Esophagus squamous epithelium (tissue), 5 donors: Measurements from ENCODE around the gene GSG1. TPM values are rescaled to one million over a fixed set of nuclear protein-coding genes. Genes with fewer than 3 reads are reported as not detected.

Source experiments
- DNase-seq: peaks from one replicate; lab custom pipeline; 2025; lab: John Stamatoyannopoulos, UW
- H3K27ac ChIP-seq, 4 donors: fragments of 200-600 bp; sonication (generic); one replicate each; pipeline ENCODE4 v1.5.1; 2016 to 2019; ENCODE audit warnings: mild to moderate bottlenecking in 1 of 4
- H3K27me3 ChIP-seq, 4 donors: fragments of 200-600 bp; sonication (generic); 1 replicate in 3 of 4; 2 replicates in 1 of 4; pipeline versions ENCODE4 v1.5.1 to v1.6.0; 2017 to 2021; ENCODE audit warnings: antibody characterized with exemption in 1 of 4
- H3K36me3 ChIP-seq, 3 donors: fragments of 200-600 bp; sonication (generic); one replicate each; pipeline ENCODE4 v1.5.1; 2016 to 2019
- H3K4me1 ChIP-seq, 3 donors: fragments of 200-600 bp; sonication (generic); one replicate each; pipeline ENCODE4 v1.5.1; 2017 to 2019
- H3K4me3 ChIP-seq, 4 donors: fragments of 200-600 bp; sonication (generic); 1 replicate in 3 of 4; 2 replicates in 1 of 4; pipeline ENCODE4 v1.5.1; 2016 to 2019; ENCODE audit warnings: mild to moderate bottlenecking in 2 of 4, moderate library complexity in 1 of 4
- H3K9me3 ChIP-seq, 3 donors: fragments of 200-600 bp; sonication (generic); one replicate each; pipeline ENCODE4 v1.5.1; 2016 to 2019
- CTCF ChIP-seq, 6 experiments: fragments of 450-650 bp in 4 of 6; fragments of 200-600 bp in 2 of 6; sonication (generic) in 2 of 6; IDR thresholded peaks; one replicate each; pipeline ENCODE4 v1.5.1; 2016 to 2019; ENCODE audit warnings: antibody characterized with exemption in 6 of 6, mild to moderate bottlenecking in 4 of 6, moderate library complexity in 4 of 6
- POLR2A ChIP-seq, 4 donors: fragments of 450-650 bp; IDR thresholded peaks; one replicate each; pipeline ENCODE4 v1.6.1; 2017; ENCODE audit warnings: antibody characterized with exemption in 4 of 4, mild to moderate bottlenecking in 4 of 4, moderate library complexity in 3 of 4
- WGBS, 2 donors: methylation state at CpG; one replicate each; pipeline ENCODE4 v1.1.5; 2018; 5-methylcytosine and 5-hydroxymethylcytosine counted together
- intact Hi-C: fragments of 100-400 bp; cut with DNase I; formaldehyde crosslinking; loops from one replicate; pipeline ENCODE4 v1.15.0; 2022
- total RNA-seq, 4 donors: library from RNA; depleted of rRNA; stranded (reverse); fragments of >200 nt; gene quantifications; one replicate each; pipeline ENCODE4 v1.1.0, GENCODE V29; 2016
- donor health status: DM: yes; HTN: yes; CAD: no.

Gene GSG1
- total RNA-seq, 4 donors from 2014 or later: not detected

GRCh38 chr12:13099066-13099843 lies 4.2 kb downstream of the GSG1 start:
- H3K27ac ChIP-seq: peak overlapping the region; percentile 94 to 99 (median 98)
- H3K4me1 ChIP-seq: peaks cover 14 to 78% (median 47%) of the 10 kb centered on the region in 3 donors
- no peaks in the 10 kb centered on the region for H3K27me3 ChIP-seq
- intact Hi-C loops: loop anchor here (5.0 to 10.0 kb wide), 2 partner anchors 113 to 184 kb away; no protein-coding TSS in a partner anchor
- WGBS, 2 donors: 22 to 33% methylated on average over 8 of the region's 8 CpGs
- peak overlapping the region in 1 of 4 donors; percentile 13 for H3K4me3 ChIP-seq
- TF ChIP-seq POLR2A (IDR thresholded peaks at IDR 0.05) (no peak), CTCF (IDR thresholded peaks at IDR 0.05) (no peak)
- no peaks in the 10 kb centered on the region for H3K9me3 ChIP-seq
- no peak for DNase-seq
- no peaks in the 10 kb centered on the region for H3K36me3 ChIP-seq

GRCh38 chr12:13097491-13098011 lies 5.9 kb downstream of the GSG1 start:
- H3K4me3 ChIP-seq: peak overlapping the region in 3 of 4 donors; percentile 25 to 51 (median 27)
- intact Hi-C loops: loop anchor here (5.0 to 10.0 kb wide), 2 partner anchors 115 to 183 kb away; no protein-coding TSS in a partner anchor
- H3K36me3 ChIP-seq: no peaks in the 10 kb centered on the region
- TF ChIP-seq POLR2A (IDR thresholded peaks at IDR 0.05) (no peak), CTCF (IDR thresholded peaks at IDR 0.05) (no peak)
- no peak for DNase-seq
- H3K27me3 ChIP-seq: no peaks in the 10 kb centered on the region
- no peaks in the 10 kb centered on the region for H3K9me3 ChIP-seq
- WGBS, 2 donors: 34 to 41% methylated on average over 9 of the region's 9 CpGs
- peak overlapping the region; percentile 82 to 99 (median 96) for H3K27ac ChIP-seq
- peaks cover 14 to 74% (median 48%) of the 10 kb centered on the region in 3 donors for H3K4me1 ChIP-seq

- intact Hi-C loops: loop anchor here (5.0 to 10.0 kb wide), 2 partner anchors 117 to 181 kb away; no protein-coding TSS in a partner anchor
- TF ChIP-seq POLR2A (IDR thresholded peaks at IDR 0.05) (no peak), CTCF (IDR thresholded peaks at IDR 0.05) (no peak)
- peaks cover 10 to 54% (median 32%) of the 10 kb centered on the region in 3 donors for H3K4me1 ChIP-seq
- H3K4me3 ChIP-seq: no peak overlapping the region
- H3K27me3 ChIP-seq: no peaks in the 10 kb centered on the region
- no peaks in the 10 kb centered on the region for H3K9me3 ChIP-seq
- WGBS, 2 donors: 80 to 91% methylated on average over 6 to 8 of the region's 8 CpGs
- no peak overlapping the region for H3K27ac ChIP-seq
- H3K36me3 ChIP-seq: no peaks in the 10 kb centered on the region
- DNase-seq: no peak
Observed at GRCh38 chr12:13095266-13095995, 8.0 kb downstream of the GSG1 start.

GRCh38 chr12:13094367-13094766 lies 9.1 kb downstream of the GSG1 start:
- Histone ChIP-seq H3K36me3 (no peaks in the 10 kb centered on the region), H3K4me1 (peaks cover 7 to 43% (median 21%) of the 10 kb centered on the region in 3 donors), H3K4me3 (no peak overlapping the region), H3K27ac (no peak overlapping the region), H3K9me3 (no peaks in the 10 kb centered on the region), H3K27me3 (no peaks in the 10 kb centered on the region)
- DNase-seq: no peak
- TF ChIP-seq CTCF (IDR thresholded peaks at IDR 0.05) (no peak), POLR2A (IDR thresholded peaks at IDR 0.05) (no peak)
- WGBS, 2 donors: 19 to 20% methylated on average over 3 of the region's 3 CpGs
- intact Hi-C loops: loop anchor here (10.0 kb wide), 1 partner anchor 180 kb away; no protein-coding TSS in a partner anchor
